HEK293 (cell line): ENCODE measurements around the gene TMEM47.

Source experiments
- CTCF ChIA-PET: fragments of 350-600 bp; formaldehyde crosslinking; extraction: SDS; loops from one replicate; lab custom pipeline; 2021; ENCODE audit warnings: antibody characterized with exemption; lab: Yijun Ruan, JAX
- POLR2A ChIA-PET: fragments of 300-600 bp; formaldehyde crosslinking; extraction: SDS; loops from one replicate; lab custom pipeline; 2020; ENCODE audit warnings: antibody characterized with exemption, inconsistent platforms; lab: Yijun Ruan, JAX
- H3K27ac ChIP-seq: fragments of 200-500 bp; sonication (Bioruptor generic); 2 replicates; pipeline ENCODE4 v1.5.1; 2014; ENCODE audit warnings: low read depth, low read length, control low read depth, inconsistent platforms; ENCODE audit errors: extremely low read depth
- H3K36me3 ChIP-seq, 2 experiments: fragments of 200-500 bp in 1 of 2; sonication (Bioruptor generic) in 1 of 2; 1 replicate in 1 of 2; 2 replicates in 1 of 2; pipeline ENCODE4 v1.5.1; 2014 to 2017; ENCODE audit warnings: inconsistent platforms in 2 of 2, low read length in 2 of 2; ENCODE audit not compliant: control insufficient read depth in 2 of 2, insufficient read depth in 1 of 2
- H3K4me1 ChIP-seq: fragments of 200-500 bp; sonication (Bioruptor generic); 2 replicates; pipeline ENCODE4 v1.5.1; 2014; ENCODE audit warnings: mild to moderate bottlenecking, low read length, inconsistent platforms; ENCODE audit not compliant: control insufficient read depth, insufficient read depth
- H3K4me3 ChIP-seq: 2 replicates; pipeline ENCODE4 v1.5.1; 2011; ENCODE audit warnings: low read depth, mild to moderate bottlenecking, control low read depth, low read length, moderate library complexity
- H3K9me3 ChIP-seq: fragments of 200-500 bp; sonication (Bioruptor generic); 2 replicates; pipeline ENCODE4 v1.5.1; 2014; ENCODE audit warnings: low read depth, low read length, inconsistent platforms; ENCODE audit not compliant: control insufficient read depth, insufficient read depth
- RBAK ChIP-seq: fragments of 450-650 bp; formaldehyde crosslinking; IDR thresholded peaks from 2 replicates; pipeline ENCODE4 v1.5.1; 2016; ENCODE audit warnings: missing biosample characterization, missing genetic modification characterization
- SETDB1 ChIP-seq: IDR thresholded peaks from one replicate; pipeline ENCODE4 v1.6.1; 2017; ENCODE audit warnings: mild to moderate bottlenecking, low read length, moderate library complexity, mixed read lengths; ENCODE audit not compliant: insufficient read length
- SP2 ChIP-seq: fragments of 450-650 bp; formaldehyde crosslinking; IDR thresholded peaks from 2 replicates; pipeline ENCODE4 v1.5.1; 2016; ENCODE audit warnings: missing biosample characterization, missing genetic modification characterization
- SP7 ChIP-seq: fragments of 450-650 bp; formaldehyde crosslinking; IDR thresholded peaks from 2 replicates; pipeline ENCODE4 v1.5.1; 2016; ENCODE audit warnings: missing biosample characterization, missing genetic modification characterization
- ZFP3 ChIP-seq: fragments of 450-650 bp; formaldehyde crosslinking; IDR thresholded peaks from 2 replicates; pipeline ENCODE4 v1.5.1; 2016; ENCODE audit warnings: low read depth, missing biosample characterization, missing genetic modification characterization
- ZNF132 ChIP-seq: fragments of 450-650 bp; formaldehyde crosslinking; IDR thresholded peaks from 2 replicates; pipeline ENCODE4 v1.5.1; 2017; ENCODE audit warnings: missing biosample characterization, missing genetic modification characterization, borderline replicate concordance
- ZNF169 ChIP-seq: fragments of 450-650 bp; formaldehyde crosslinking; IDR thresholded peaks from 2 replicates; pipeline ENCODE4 v1.5.1; 2016; ENCODE audit warnings: missing biosample characterization, missing genetic modification characterization
- ZNF19 ChIP-seq: fragments of 450-650 bp; formaldehyde crosslinking; IDR thresholded peaks from 2 replicates; pipeline ENCODE4; 2016; ENCODE audit warnings: missing biosample characterization, missing genetic modification characterization, low read depth
- ZNF324 ChIP-seq: fragments of 450-650 bp; formaldehyde crosslinking; IDR thresholded peaks from 2 replicates; pipeline ENCODE4 v1.5.1; 2016; ENCODE audit warnings: missing biosample characterization, missing genetic modification characterization
- ZNF335 ChIP-seq: fragments of 450-650 bp; formaldehyde crosslinking; conservative IDR thresholded peaks from 2 replicates; pipeline ENCODE4 v1.5.1; 2016; ENCODE audit warnings: missing biosample characterization, missing genetic modification characterization
- ZNF350 ChIP-seq: fragments of 450-650 bp; formaldehyde crosslinking; IDR thresholded peaks from 2 replicates; pipeline ENCODE4 v1.5.0; 2017; ENCODE audit warnings: missing biosample characterization, mild to moderate bottlenecking, missing genetic modification characterization
- ZNF391 ChIP-seq: fragments of 450-650 bp; formaldehyde crosslinking; IDR thresholded peaks from 2 replicates; pipeline ENCODE4 v1.5.1; 2016; ENCODE audit warnings: low read depth, missing biosample characterization, missing genetic modification characterization, borderline replicate concordance
- ZNF394 ChIP-seq: fragments of 450-650 bp; formaldehyde crosslinking; IDR thresholded peaks from 2 replicates; pipeline ENCODE4 v1.5.1; 2016; ENCODE audit warnings: missing biosample characterization, missing genetic modification characterization, mild to moderate bottlenecking, moderate library complexity, borderline replicate concordance
- ZNF423 ChIP-seq: fragments of 450-650 bp; formaldehyde crosslinking; IDR thresholded peaks from 2 replicates; pipeline ENCODE4 v1.5.1; 2016; ENCODE audit warnings: missing biosample characterization, missing genetic modification characterization
- ZNF426 ChIP-seq: fragments of 450-650 bp; formaldehyde crosslinking; IDR thresholded peaks from 2 replicates; pipeline ENCODE4 v1.5.1; 2017; ENCODE audit warnings: missing biosample characterization, missing genetic modification characterization, mild to moderate bottlenecking, inconsistent platforms, moderate library complexity
- ZNF530 ChIP-seq: fragments of 450-650 bp; formaldehyde crosslinking; IDR thresholded peaks from 2 replicates; pipeline ENCODE4 v1.5.1; 2016; ENCODE audit warnings: low read depth, missing biosample characterization, missing genetic modification characterization
- ZNF560 ChIP-seq: fragments of 450-650 bp; formaldehyde crosslinking; IDR thresholded peaks from 2 replicates; pipeline ENCODE4 v1.5.1; 2017; ENCODE audit warnings: missing biosample characterization, missing genetic modification characterization, borderline replicate concordance
- ZNF621 ChIP-seq: fragments of 450-650 bp; formaldehyde crosslinking; IDR thresholded peaks from 2 replicates; pipeline ENCODE4 v1.5.1; 2017; ENCODE audit warnings: missing biosample characterization, missing genetic modification characterization
- ZNF624 ChIP-seq: fragments of 450-650 bp; formaldehyde crosslinking; IDR thresholded peaks from 2 replicates; pipeline ENCODE4 v1.5.1; 2017; ENCODE audit warnings: missing biosample characterization, missing genetic modification characterization
- ZNF658 ChIP-seq: fragments of 450-650 bp; formaldehyde crosslinking; IDR thresholded peaks from 2 replicates; pipeline ENCODE4; 2016; ENCODE audit warnings: missing biosample characterization, missing genetic modification characterization
- ZNF768 ChIP-seq: fragments of 450-650 bp; formaldehyde crosslinking; IDR thresholded peaks from 2 replicates; pipeline ENCODE4 v1.5.1; 2018; ENCODE audit warnings: missing biosample characterization, mild to moderate bottlenecking, missing genetic modification characterization
- ZNF791 ChIP-seq: fragments of 450-650 bp; formaldehyde crosslinking; IDR thresholded peaks from 2 replicates; pipeline ENCODE4 v1.5.1; 2016; ENCODE audit warnings: missing biosample characterization, missing genetic modification characterization
- TF ChIP-seq, protein P1 (sequence below): fragments of 450-650 bp; formaldehyde crosslinking; IDR thresholded peaks from 2 replicates; pipeline ENCODE4 v1.5.1; 2016; ENCODE audit warnings: missing biosample characterization, missing genetic modification characterization
- TF ChIP-seq, protein P2 (sequence below): fragments of 450-650 bp; formaldehyde crosslinking; IDR thresholded peaks from 2 replicates; pipeline ENCODE4 v1.5.1; 2016; ENCODE audit warnings: missing biosample characterization, missing genetic modification characterization
- TF ChIP-seq, protein P3 (sequence below): fragments of 450-650 bp; IDR thresholded peaks from 2 replicates; pipeline ENCODE4 v1.5.1; 2018; ENCODE audit warnings: missing biosample characterization, missing genetic modification characterization

Gene TMEM47

DNA sequence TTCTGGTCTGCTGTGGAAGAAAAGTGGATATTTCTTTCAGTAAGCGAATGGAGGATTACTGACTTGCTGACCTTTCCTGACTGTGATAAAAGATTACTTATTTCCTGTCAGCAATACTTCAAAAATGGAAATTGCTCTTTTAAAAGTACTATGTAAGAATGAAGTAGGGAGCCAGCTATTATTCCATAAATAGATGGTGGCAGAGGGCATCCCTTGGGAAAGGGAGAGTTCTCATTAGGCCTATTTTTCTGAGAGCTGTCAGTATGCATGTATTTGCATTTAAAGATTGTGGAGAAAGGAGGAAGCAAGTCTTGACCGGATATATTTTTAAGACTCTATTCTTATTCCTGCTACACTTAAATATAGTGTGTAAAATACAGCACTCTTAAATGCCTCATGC, 37.2 kb downstream of the TMEM47 start:
- ChIA-PET CTCF (interaction anchor here (0.7 kb wide), 1 partner anchor 17 kb away, joined by 5 read pairs; no protein-coding TSS in a partner anchor), POLR2A (no interaction called here)
- Histone ChIP-seq H3K27ac (no peak overlapping the region), H3K36me3 (no peaks in the 10 kb centered on the region), H3K9me3 (no peaks in the 10 kb centered on the region), H3K4me1 (no peaks in the 10 kb centered on the region), H3K4me3 (no peak overlapping the region)
- TF ChIP-seq, protein P1, sequence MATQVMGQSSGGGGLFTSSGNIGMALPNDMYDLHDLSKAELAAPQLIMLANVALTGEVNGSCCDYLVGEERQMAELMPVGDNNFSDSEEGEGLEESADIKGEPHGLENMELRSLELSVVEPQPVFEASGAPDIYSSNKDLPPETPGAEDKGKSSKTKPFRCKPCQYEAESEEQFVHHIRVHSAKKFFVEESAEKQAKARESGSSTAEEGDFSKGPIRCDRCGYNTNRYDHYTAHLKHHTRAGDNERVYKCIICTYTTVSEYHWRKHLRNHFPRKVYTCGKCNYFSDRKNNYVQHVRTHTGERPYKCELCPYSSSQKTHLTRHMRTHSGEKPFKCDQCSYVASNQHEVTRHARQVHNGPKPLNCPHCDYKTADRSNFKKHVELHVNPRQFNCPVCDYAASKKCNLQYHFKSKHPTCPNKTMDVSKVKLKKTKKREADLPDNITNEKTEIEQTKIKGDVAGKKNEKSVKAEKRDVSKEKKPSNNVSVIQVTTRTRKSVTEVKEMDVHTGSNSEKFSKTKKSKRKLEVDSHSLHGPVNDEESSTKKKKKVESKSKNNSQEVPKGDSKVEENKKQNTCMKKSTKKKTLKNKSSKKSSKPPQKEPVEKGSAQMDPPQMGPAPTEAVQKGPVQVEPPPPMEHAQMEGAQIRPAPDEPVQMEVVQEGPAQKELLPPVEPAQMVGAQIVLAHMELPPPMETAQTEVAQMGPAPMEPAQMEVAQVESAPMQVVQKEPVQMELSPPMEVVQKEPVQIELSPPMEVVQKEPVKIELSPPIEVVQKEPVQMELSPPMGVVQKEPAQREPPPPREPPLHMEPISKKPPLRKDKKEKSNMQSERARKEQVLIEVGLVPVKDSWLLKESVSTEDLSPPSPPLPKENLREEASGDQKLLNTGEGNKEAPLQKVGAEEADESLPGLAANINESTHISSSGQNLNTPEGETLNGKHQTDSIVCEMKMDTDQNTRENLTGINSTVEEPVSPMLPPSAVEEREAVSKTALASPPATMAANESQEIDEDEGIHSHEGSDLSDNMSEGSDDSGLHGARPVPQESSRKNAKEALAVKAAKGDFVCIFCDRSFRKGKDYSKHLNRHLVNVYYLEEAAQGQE (tag by site-specific recombination), result no peak
- TF ChIP-seq ZNF423 (no peak), RBAK (tag by site-specific recombination) (no peak), ZNF391 (tag by site-specific recombination) (no peak), ZNF426 (tag by site-specific recombination) (no peak), ZNF335 (tag by site-specific recombination) (no peak), ZNF19 (no peak), ZNF560 (tag by site-specific recombination) (no peak), ZNF658 (no peak), SP7 (no peak), ZNF350 (tag by site-specific recombination) (no peak), SP2 (tag by site-specific recombination) (no peak), ZNF791 (tag by site-specific recombination) (no peak), ZFP3 (tag by site-specific recombination) (no peak), ZNF768 (tag by site-specific recombination) (no peak), SETDB1 (no peak), ZNF324 (tag by site-specific recombination) (no peak), ZNF394 (tag by site-specific recombination) (no peak), ZNF621 (tag by site-specific recombination) (no peak)

DNA sequence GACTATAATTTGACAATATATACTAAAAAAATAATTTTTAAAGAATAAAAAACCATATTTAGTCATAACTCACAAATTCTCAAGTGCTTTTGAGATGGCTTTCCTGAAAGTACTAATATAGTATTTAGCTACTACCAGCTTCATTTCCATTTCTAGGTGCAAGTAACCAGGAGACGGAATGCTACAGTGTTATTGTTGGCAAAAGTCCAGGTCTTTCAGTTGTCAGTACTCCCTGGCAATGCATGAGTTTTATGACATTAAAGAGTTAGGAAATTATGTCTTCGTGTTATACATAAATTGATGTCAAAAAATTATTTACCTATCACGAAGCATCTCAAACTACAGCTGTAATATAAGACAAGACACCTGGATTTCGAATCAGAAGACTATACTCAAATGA, 45.0 kb downstream of the TMEM47 start:
- Histone ChIP-seq H3K27ac (no peak overlapping the region), H3K9me3 (no peaks in the 10 kb centered on the region), H3K4me3 (no peak overlapping the region), H3K4me1 (no peaks in the 10 kb centered on the region), H3K36me3 (no peaks in the 10 kb centered on the region)
- CTCF ChIA-PET, result interaction anchor here (1.2 kb wide), 1 partner anchor 27 kb away, joined by 5 read pairs; no protein-coding TSS in a partner anchor
- POLR2A ChIA-PET, result no interaction called here
- TF ChIP-seq ZNF530 (tag by site-specific recombination) (no peak), ZNF169 (no peak), ZNF19 (no peak), ZNF624 (tag by site-specific recombination) (no peak), ZNF132 (tag by site-specific recombination) (no peak)
- TF ChIP-seq, protein P1 (tag by site-specific recombination), result no peak
- TF ChIP-seq, protein P2, sequence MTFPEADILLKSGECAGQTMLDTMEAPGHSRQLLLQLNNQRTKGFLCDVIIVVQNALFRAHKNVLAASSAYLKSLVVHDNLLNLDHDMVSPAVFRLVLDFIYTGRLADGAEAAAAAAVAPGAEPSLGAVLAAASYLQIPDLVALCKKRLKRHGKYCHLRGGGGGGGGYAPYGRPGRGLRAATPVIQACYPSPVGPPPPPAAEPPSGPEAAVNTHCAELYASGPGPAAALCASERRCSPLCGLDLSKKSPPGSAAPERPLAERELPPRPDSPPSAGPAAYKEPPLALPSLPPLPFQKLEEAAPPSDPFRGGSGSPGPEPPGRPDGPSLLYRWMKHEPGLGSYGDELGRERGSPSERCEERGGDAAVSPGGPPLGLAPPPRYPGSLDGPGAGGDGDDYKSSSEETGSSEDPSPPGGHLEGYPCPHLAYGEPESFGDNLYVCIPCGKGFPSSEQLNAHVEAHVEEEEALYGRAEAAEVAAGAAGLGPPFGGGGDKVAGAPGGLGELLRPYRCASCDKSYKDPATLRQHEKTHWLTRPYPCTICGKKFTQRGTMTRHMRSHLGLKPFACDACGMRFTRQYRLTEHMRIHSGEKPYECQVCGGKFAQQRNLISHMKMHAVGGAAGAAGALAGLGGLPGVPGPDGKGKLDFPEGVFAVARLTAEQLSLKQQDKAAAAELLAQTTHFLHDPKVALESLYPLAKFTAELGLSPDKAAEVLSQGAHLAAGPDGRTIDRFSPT (tag by site-specific recombination), result no peak
- TF ChIP-seq, protein P3, sequence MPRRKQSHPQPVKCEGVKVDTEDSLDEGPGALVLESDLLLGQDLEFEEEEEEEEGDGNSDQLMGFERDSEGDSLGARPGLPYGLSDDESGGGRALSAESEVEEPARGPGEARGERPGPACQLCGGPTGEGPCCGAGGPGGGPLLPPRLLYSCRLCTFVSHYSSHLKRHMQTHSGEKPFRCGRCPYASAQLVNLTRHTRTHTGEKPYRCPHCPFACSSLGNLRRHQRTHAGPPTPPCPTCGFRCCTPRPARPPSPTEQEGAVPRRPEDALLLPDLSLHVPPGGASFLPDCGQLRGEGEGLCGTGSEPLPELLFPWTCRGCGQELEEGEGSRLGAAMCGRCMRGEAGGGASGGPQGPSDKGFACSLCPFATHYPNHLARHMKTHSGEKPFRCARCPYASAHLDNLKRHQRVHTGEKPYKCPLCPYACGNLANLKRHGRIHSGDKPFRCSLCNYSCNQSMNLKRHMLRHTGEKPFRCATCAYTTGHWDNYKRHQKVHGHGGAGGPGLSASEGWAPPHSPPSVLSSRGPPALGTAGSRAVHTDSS (tag by site-specific recombination), result no peak
